ENCODE data around the gene LST1.

Gene LST1

GRCh38 chr6:31586008-31586407 is at the start of gene LST1:
Gene LST1, plus strand, starts transcription at chr6:31586277. Its CDS starts 1,023 bp downstream, at chr6:31587300.
- DNase-seq (ENCODE audit: low read depth) = no peak

GRCh38 chr6:31538805-31539400 is 47.2 kb upstream of the LST1 start:
- no peak for DNase-seq (ENCODE audit: low read depth)

- no peak for DNase-seq (ENCODE audit: low read depth)
Measured at GRCh38 chr6:31540640-31541039, 45.4 kb upstream of the LST1 start.

GRCh38 chr6:31541059-31541657 is 44.9 kb upstream of the LST1 start:
- DNase-seq (ENCODE audit: low read depth) = peak; percentile 45

- DNase-seq (ENCODE audit: low read depth) = peak; percentile 91
Measured at GRCh38 chr6:31541658-31542521, 44.2 kb upstream of the LST1 start, which contains the start of gene DDX39B. Gene DDX39B, minus strand, starts transcription at chr6:31542003. Its CDS starts 1,471 bp downstream, at chr6:31540532.

GRCh38 chr6:31543639-31544038 is 42.4 kb upstream of the LST1 start:
- no peak for DNase-seq (ENCODE audit: low read depth)

- DNase-seq (ENCODE audit: low read depth) = no peak
Measured at GRCh38 chr6:31544676-31545075, 41.4 kb upstream of the LST1 start.

- no peak for DNase-seq (ENCODE audit: low read depth)
Measured at GRCh38 chr6:31545291-31545690, 40.8 kb upstream of the LST1 start.

GRCh38 chr6:31546339-31546957 is 39.6 kb upstream of the LST1 start, which contains the start of gene ATP6V1G2:
Gene ATP6V1G2, minus strand, starts transcription at chr6:31546608. Its CDS starts 49 bp downstream, at chr6:31546559.
- DNase-seq (ENCODE audit: low read depth) = peak; percentile 86

GRCh38 chr6:31546958-31547726 is 38.9 kb upstream of the LST1 start, which contains the start of gene NFKBIL1:
Gene NFKBIL1, plus strand, starts transcription at chr6:31547608. Its CDS starts 87 bp downstream, at chr6:31547695.
- peak; percentile 91 for DNase-seq (ENCODE audit: low read depth)

GRCh38 chr6:31547727-31548543 is 38.1 kb upstream of the LST1 start:
- DNase-seq (ENCODE audit: low read depth) = no peak

GRCh38 chr6:31548544-31548873 is 37.6 kb upstream of the LST1 start:
- no peak for DNase-seq (ENCODE audit: low read depth)

GRCh38 chr6:31551371-31551770 is 34.7 kb upstream of the LST1 start:
- DNase-seq (ENCODE audit: low read depth) = peak; percentile 63

GRCh38 chr6:31556307-31556706 is 29.8 kb upstream of the LST1 start:
- DNase-seq (ENCODE audit: low read depth) = no peak

GRCh38 chr6:31557443-31558317 is 28.4 kb upstream of the LST1 start:
- no peak for DNase-seq (ENCODE audit: low read depth)

- DNase-seq (ENCODE audit: low read depth) = no peak
Measured at GRCh38 chr6:31558318-31558625, 27.8 kb upstream of the LST1 start.

- peak; percentile 71 for DNase-seq (ENCODE audit: low read depth)
Measured at GRCh38 chr6:31558631-31559500, 27.2 kb upstream of the LST1 start.

- DNase-seq (ENCODE audit: low read depth) = no peak
Measured at GRCh38 chr6:31559606-31559957, 26.5 kb upstream of the LST1 start.

Data from activated T-cell treated with anti-CD3 and anti-CD28 coated beads for 24 hours (primary cell).